HEK293 (cell line): ENCODE results near the gene ELOVL6.

Experiments used
- ZNF274 ChIP-seq, 2 experiments: fragments of 200-500 bp in 1 of 2; fragments of 450-650 bp in 1 of 2; sonication (Bioruptor generic) in 1 of 2; formaldehyde crosslinking in 1 of 2; IDR thresholded peaks; 2 replicates each; pipeline versions ENCODE4 v1.5.1 to v1.6.1; 2014 to 2016; ENCODE audit warnings: borderline replicate concordance in 1 of 2, inconsistent platforms in 1 of 2, low read length in 1 of 2, missing biosample characterization in 1 of 2, missing genetic modification characterization in 1 of 2
- ZNF311 ChIP-seq: fragments of 450-650 bp; formaldehyde crosslinking; IDR thresholded peaks from 2 replicates; pipeline ENCODE4 v1.5.1; 2017; ENCODE audit warnings: missing biosample characterization, missing genetic modification characterization, borderline replicate concordance

GRCh38 chr4:110099638-110100037 lies 98.8 kb downstream of the ELOVL6 start:
- no peak for TF ChIP-seq ZNF274 (IDR thresholded peaks at IDR 0.05; ENCODE audit: low read length)
- no peak for TF ChIP-seq ZNF274 (tag by site-specific recombination; IDR thresholded peaks at IDR 0.05; ENCODE audit: borderline replicate concordance)
- no peak for TF ChIP-seq ZNF311 (tag by site-specific recombination)
